ENCODE data around the gene KLHL12.

Gene KLHL12

GRCh38 chr1:202880062-202880461 lies 47.0 kb downstream of the KLHL12 start:
- DNase-seq, result no peak

GRCh38 chr1:202879128-202879527 lies 47.9 kb downstream of the KLHL12 start:
- DNase-seq, result no peak

GRCh38 chr1:202873026-202873425 lies 54.0 kb downstream of the KLHL12 start:
- no peak for DNase-seq

- no peak for DNase-seq
Observed at GRCh38 chr1:202871367-202871766, 55.7 kb downstream of the KLHL12 start.

GRCh38 chr1:202862679-202863560 lies 64.1 kb downstream of the KLHL12 start:
- no peak for DNase-seq

- DNase-seq, result peak; percentile 84 to 94
Observed at GRCh38 chr1:202861420-202862132, 65.5 kb downstream of the KLHL12 start.

GRCh38 chr1:202860744-202861419 lies 66.2 kb downstream of the KLHL12 start:
- DNase-seq, result no peak

- no peak for DNase-seq
Observed at GRCh38 chr1:202858789-202859414, 68.1 kb downstream of the KLHL12 start.

- peak; percentile 27 for DNase-seq
Observed at GRCh38 chr1:202858331-202858730, 68.7 kb downstream of the KLHL12 start.

- no peak for DNase-seq
Observed at GRCh38 chr1:202857136-202857610, 69.9 kb downstream of the KLHL12 start.

- peak; percentile 41 to 68 for DNase-seq
Observed at GRCh38 chr1:202856014-202856413, 71.0 kb downstream of the KLHL12 start.

- DNase-seq, result no peak
Observed at GRCh38 chr1:202854787-202855186, 72.2 kb downstream of the KLHL12 start.

- peak; percentile 56 to 71 for DNase-seq
Observed at GRCh38 chr1:202852163-202852904, 74.7 kb downstream of the KLHL12 start.

GRCh38 chr1:202850593-202851362 lies 76.3 kb downstream of the KLHL12 start:
- no peak for DNase-seq

- no peak for DNase-seq
Observed at GRCh38 chr1:202848191-202848542, 78.9 kb downstream of the KLHL12 start.

- no peak for DNase-seq
Observed at GRCh38 chr1:202844935-202845334, 82.1 kb downstream of the KLHL12 start.

- DNase-seq, result no peak
Observed at GRCh38 chr1:202844259-202844658, 82.8 kb downstream of the KLHL12 start.

- no peak for DNase-seq
Observed at GRCh38 chr1:202843081-202843480, 84.0 kb downstream of the KLHL12 start.
